ENCODE data around the gene ADARB2. TPM values are rescaled to one million over a fixed set of nuclear protein-coding genes. Genes with fewer than 3 reads are reported as not detected.

ADARB2 gene
- total and polyA plus RNA-seq, 7 experiments from 2014 or later = 0.05 to 13.6 (median 6.3) TPM; not detected in 3

- no peak for ATAC-seq
- no peaks in the 10 kb centered on the region for H3K9me3 ChIP-seq (ENCODE audit: control insufficient read depth in 2 of 3, low read length in 3 of 3)
- H3K4me3 Mint-ChIP-seq = no peak overlapping the region
- DNase-seq = no peak
- intact Hi-C loops (cut with micrococcal nuclease) = no loop called here
- no peaks in the 10 kb centered on the region for H3K27me3 ChIP-seq (ENCODE audit: control insufficient read depth in 2 of 2, insufficient read depth in 2 of 2, low read length in 2 of 2)
- H3K27ac ChIP-seq (ENCODE audit: low read depth, low read length) = no peak overlapping the region
- peaks cover 0 to 5% (median 0%) of the 10 kb centered on the region in 5 donors for H3K36me3 Mint-ChIP-seq
- no peak overlapping the region for H3K4me3 ChIP-seq (ENCODE audit: low read length)
- H3K27me3 Mint-ChIP-seq = peaks cover 8 to 20% (median 10%) of the 10 kb centered on the region in 5 donors
- CTCF ChIA-PET = no interaction called here
- POLR2A ChIA-PET = no interaction called here
- H3K9me3 Mint-ChIP-seq = peaks cover 0 to 22% (median 9%) of the 10 kb centered on the region in 11 donors
- peaks cover 0 to 6% (median 0%) of the 10 kb centered on the region in 7 donors for H3K4me1 Mint-ChIP-seq
- H3K27ac Mint-ChIP-seq = no peak overlapping the region
- H3K36me3 ChIP-seq (ENCODE audit: control insufficient read depth in 2 of 3, insufficient read depth in 3 of 3, low read length in 3 of 3) = no peaks in the 10 kb centered on the region
- no peaks in the 10 kb centered on the region for H3K4me1 ChIP-seq (ENCODE audit: control insufficient read depth in 2 of 2, insufficient read depth in 2 of 2, low read length in 2 of 2)
Measured at GRCh38 chr10:1426786-1427185, 310.5 kb downstream of the ADARB2 start.

DNA sequence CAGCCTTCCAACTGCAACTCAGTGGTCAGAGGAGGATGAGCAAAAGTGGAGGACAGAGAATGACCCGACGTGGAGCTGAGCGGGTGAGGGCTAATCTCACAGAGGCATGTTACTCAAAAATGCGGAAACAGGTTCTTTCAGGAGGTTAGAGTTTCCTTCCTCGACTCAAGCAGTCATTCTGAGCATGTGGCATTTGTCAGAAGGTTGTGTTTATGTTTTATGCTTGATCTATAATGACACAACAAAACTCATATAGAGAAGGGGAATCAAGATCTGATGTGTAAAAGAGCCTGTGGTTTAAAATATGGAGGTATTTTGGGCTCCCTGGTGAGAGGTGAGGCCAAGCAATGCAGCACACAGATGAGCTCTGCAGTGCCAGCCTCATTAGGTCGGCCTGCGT lies 311.4 kb downstream of the ADARB2 start:
- DNase-seq = no peak
- Histone ChIP-seq H3K36me3 (ENCODE audit: control insufficient read depth in 2 of 3, insufficient read depth in 3 of 3, low read length in 3 of 3) (no peaks in the 10 kb centered on the region), H3K4me3 (ENCODE audit: low read length) (no peak overlapping the region), H3K9me3 (ENCODE audit: control insufficient read depth in 2 of 3, low read length in 3 of 3) (no peaks in the 10 kb centered on the region), H3K27me3 (ENCODE audit: control insufficient read depth in 2 of 2, insufficient read depth in 2 of 2, low read length in 2 of 2) (no peaks in the 10 kb centered on the region), H3K4me1 (ENCODE audit: control insufficient read depth in 2 of 2, insufficient read depth in 2 of 2, low read length in 2 of 2) (no peaks in the 10 kb centered on the region), H3K27ac (ENCODE audit: low read depth, low read length) (no peak overlapping the region)
- intact Hi-C loops (cut with micrococcal nuclease) = no loop called here
- Mint-ChIP-seq H3K27me3 (peaks cover 13 to 29% (median 18%) of the 10 kb centered on the region in 5 donors), H3K27ac (no peak overlapping the region), H3K36me3 (peaks cover 0 to 5% (median 0%) of the 10 kb centered on the region in 5 donors), H3K4me1 (peaks cover 1 to 8% (median 3%) of the 10 kb centered on the region in 7 donors), H3K9me3 (peaks cover 0 to 14% (median 9%) of the 10 kb centered on the region in 11 donors), H3K4me3 (no peak overlapping the region)
- peak; percentile 31 for ATAC-seq
- CTCF ChIA-PET = no interaction called here
- POLR2A ChIA-PET = no interaction called here

GRCh38 chr10:1424648-1425047 lies 312.7 kb downstream of the ADARB2 start:
- Mint-ChIP-seq H3K27ac (no peak overlapping the region), H3K27me3 (peaks cover 21 to 36% (median 28%) of the 10 kb centered on the region in 5 donors), H3K36me3 (no peaks in the 10 kb centered on the region), H3K9me3 (peaks cover 0 to 1% (median 0%) of the 10 kb centered on the region in 11 donors), H3K4me3 (no peak overlapping the region), H3K4me1 (peaks cover 5 to 16% (median 12%) of the 10 kb centered on the region in 7 donors)
- POLR2A ChIA-PET = no interaction called here
- Histone ChIP-seq H3K27me3 (ENCODE audit: control insufficient read depth in 2 of 2, insufficient read depth in 2 of 2, low read length in 2 of 2) (peaks cover 0 to 5% of the 10 kb centered on the region in 2 donors), H3K36me3 (ENCODE audit: control insufficient read depth in 2 of 3, insufficient read depth in 3 of 3, low read length in 3 of 3) (no peaks in the 10 kb centered on the region), H3K4me1 (ENCODE audit: control insufficient read depth in 2 of 2, insufficient read depth in 2 of 2, low read length in 2 of 2) (no peaks in the 10 kb centered on the region), H3K27ac (ENCODE audit: low read depth, low read length) (no peak overlapping the region), H3K4me3 (ENCODE audit: low read length) (no peak overlapping the region), H3K9me3 (ENCODE audit: control insufficient read depth in 2 of 3, low read length in 3 of 3) (no peaks in the 10 kb centered on the region)
- CTCF ChIA-PET = no interaction called here
- no peak for DNase-seq
- ATAC-seq = no peak
- intact Hi-C loops (cut with micrococcal nuclease) = no loop called here

GRCh38 chr10:1423676-1424253 lies 313.6 kb downstream of the ADARB2 start:
- Mint-ChIP-seq H3K27ac (no peak overlapping the region), H3K4me3 (no peak overlapping the region), H3K9me3 (no peaks in the 10 kb centered on the region), H3K36me3 (no peaks in the 10 kb centered on the region), H3K27me3 (peaks cover 22 to 36% (median 31%) of the 10 kb centered on the region in 5 donors), H3K4me1 (peaks cover 5 to 16% (median 12%) of the 10 kb centered on the region in 7 donors)
- ChIA-PET CTCF (no interaction called here), POLR2A (no interaction called here)
- Histone ChIP-seq H3K9me3 (ENCODE audit: control insufficient read depth in 2 of 3, low read length in 3 of 3) (no peaks in the 10 kb centered on the region), H3K36me3 (ENCODE audit: control insufficient read depth in 2 of 3, insufficient read depth in 3 of 3, low read length in 3 of 3) (no peaks in the 10 kb centered on the region), H3K27me3 (ENCODE audit: control insufficient read depth in 2 of 2, insufficient read depth in 2 of 2, low read length in 2 of 2) (peaks cover 0 to 7% of the 10 kb centered on the region in 2 donors), H3K4me1 (ENCODE audit: control insufficient read depth in 2 of 2, insufficient read depth in 2 of 2, low read length in 2 of 2) (no peaks in the 10 kb centered on the region), H3K4me3 (ENCODE audit: low read length) (no peak overlapping the region), H3K27ac (ENCODE audit: low read depth, low read length) (no peak overlapping the region)
- no peak for DNase-seq
- no peak for ATAC-seq
- intact Hi-C loops (cut with micrococcal nuclease) = no loop called here

DNA sequence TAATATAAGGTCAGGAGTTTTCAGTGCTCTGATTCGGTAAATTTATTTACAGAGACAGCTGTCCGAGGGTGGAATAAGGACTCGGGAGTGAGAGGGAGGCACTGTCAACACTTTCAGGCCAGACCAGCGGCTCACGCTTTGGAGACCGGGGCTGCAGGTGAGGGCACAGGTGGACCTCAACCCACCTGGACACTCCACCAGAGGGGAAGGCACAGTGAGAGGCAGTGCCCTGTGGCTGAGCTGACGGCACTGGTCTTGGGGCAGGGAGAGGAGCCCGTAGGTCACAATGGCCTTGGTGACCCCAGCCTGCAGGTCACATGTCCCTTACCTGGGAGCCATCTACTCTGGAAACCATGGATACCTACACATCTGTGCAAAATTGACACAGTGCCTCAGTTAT lies 315.1 kb downstream of the ADARB2 start:
- peaks cover 5 to 16% (median 12%) of the 10 kb centered on the region in 7 donors for H3K4me1 Mint-ChIP-seq
- Histone ChIP-seq H3K9me3 (ENCODE audit: control insufficient read depth in 2 of 3, low read length in 3 of 3) (no peaks in the 10 kb centered on the region), H3K36me3 (ENCODE audit: control insufficient read depth in 2 of 3, insufficient read depth in 3 of 3, low read length in 3 of 3) (no peaks in the 10 kb centered on the region), H3K27ac (ENCODE audit: low read depth, low read length) (no peak overlapping the region), H3K27me3 (ENCODE audit: control insufficient read depth in 2 of 2, insufficient read depth in 2 of 2, low read length in 2 of 2) (peaks cover 0 to 7% of the 10 kb centered on the region in 2 donors), H3K4me1 (ENCODE audit: control insufficient read depth in 2 of 2, insufficient read depth in 2 of 2, low read length in 2 of 2) (no peaks in the 10 kb centered on the region), H3K4me3 (ENCODE audit: low read length) (no peak overlapping the region)
- DNase-seq (no peak), ATAC-seq (no peak)
- H3K27me3 Mint-ChIP-seq = peaks cover 23 to 47% (median 36%) of the 10 kb centered on the region in 5 donors
- ChIA-PET POLR2A (no interaction called here), CTCF (no interaction called here)
- intact Hi-C loops (cut with micrococcal nuclease) = no loop called here
- no peak overlapping the region for H3K27ac Mint-ChIP-seq
- no peak overlapping the region for H3K4me3 Mint-ChIP-seq
- no peaks in the 10 kb centered on the region for H3K36me3 Mint-ChIP-seq
- H3K9me3 Mint-ChIP-seq = no peaks in the 10 kb centered on the region

- Histone ChIP-seq H3K36me3 (ENCODE audit: control insufficient read depth in 2 of 3, insufficient read depth in 3 of 3, low read length in 3 of 3) (no peaks in the 10 kb centered on the region), H3K27me3 (ENCODE audit: control insufficient read depth in 2 of 2, insufficient read depth in 2 of 2, low read length in 2 of 2) (peaks cover 0 to 7% of the 10 kb centered on the region in 2 donors), H3K27ac (ENCODE audit: low read depth, low read length) (no peak overlapping the region), H3K4me1 (ENCODE audit: control insufficient read depth in 2 of 2, insufficient read depth in 2 of 2, low read length in 2 of 2) (no peaks in the 10 kb centered on the region), H3K9me3 (ENCODE audit: control insufficient read depth in 2 of 3, low read length in 3 of 3) (no peaks in the 10 kb centered on the region), H3K4me3 (ENCODE audit: low read length) (no peak overlapping the region)
- ATAC-seq = peak; percentile 77
- H3K9me3 Mint-ChIP-seq = no peaks in the 10 kb centered on the region
- H3K27me3 Mint-ChIP-seq = peaks cover 29 to 61% (median 34%) of the 10 kb centered on the region in 5 donors
- POLR2A ChIA-PET = no interaction called here
- H3K36me3 Mint-ChIP-seq = peaks cover 0 to 4% (median 0%) of the 10 kb centered on the region in 5 donors
- CTCF ChIA-PET = interaction anchor here (0.7 to 1.7 kb wide), 3 partner anchors 8 to 63 kb away, joined by 3 to 6 read pairs (median 4); no protein-coding TSS in a partner anchor
- H3K4me1 Mint-ChIP-seq = peaks cover 5 to 16% (median 12%) of the 10 kb centered on the region in 7 donors
- peak overlapping the region; percentile 27 to 77 (median 56) for H3K4me3 Mint-ChIP-seq
- peak in 7 of 9 donors; percentile 28 to 64 (median 36) for DNase-seq
- intact Hi-C loops (cut with micrococcal nuclease) = no loop called here
- peak overlapping the region in 1 of 9 donors; percentile 59 for H3K27ac Mint-ChIP-seq
Measured at GRCh38 chr10:1420661-1421362, 316.5 kb downstream of the ADARB2 start.

Data from naive thymus-derived CD4-positive, alpha-beta T cell (primary cell).